Fibroblast of mammary gland (primary cell): ENCODE data around the gene WDR64.
A peak's percentile ranks its signal among the peaks of the same experiment; 100 is the strongest.
"Not testable (repeated sequence)": the region's sequence is repeated elsewhere in the genome, so short reads cannot be mapped to it uniquely, and the experiment has no call there.

Experiments used
- DNase-seq: peaks from one replicate; pipeline ENCODE4 v3.0.0-alpha.2; 2010; ENCODE audit warnings: low read depth
- H3K4me3 ChIP-seq: 2 replicates; pipeline ENCODE4 v1.5.1; 2011; ENCODE audit warnings: low read depth, mild to moderate bottlenecking, low read length, moderate library complexity; ENCODE audit not compliant: control insufficient read depth
- TF ChIP-seq, protein P1 (sequence below): conservative IDR thresholded peaks from 2 replicates; pipeline ENCODE4 v1.5.1; 2011; ENCODE audit warnings: low read depth, low read length, inconsistent platforms; ENCODE audit not compliant: control insufficient read depth, insufficient read depth

The WDR64 gene

DNA sequence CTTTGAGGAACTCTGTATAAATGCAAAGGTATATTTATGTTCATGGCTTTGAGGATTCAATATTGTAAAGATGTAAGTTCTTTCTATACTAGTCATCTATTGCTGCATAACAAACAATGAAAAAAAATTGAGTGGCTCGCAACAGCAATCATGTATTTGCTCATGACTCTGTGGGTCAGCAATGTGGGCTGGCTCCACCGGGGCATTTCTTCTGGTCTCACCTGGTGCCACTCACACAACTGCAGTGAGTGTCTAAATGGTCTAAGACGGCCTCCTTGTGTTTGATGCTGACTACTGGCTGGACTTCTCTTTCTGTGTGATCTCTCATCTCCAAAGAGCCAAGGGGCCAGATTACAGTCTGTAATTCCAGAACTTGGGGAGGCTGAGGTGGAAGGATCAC, 150.8 kb downstream of the WDR64 start:
- peak; percentile 16 for DNase-seq
- H3K4me3 ChIP-seq, result no peak overlapping the region
- TF ChIP-seq, protein P1, sequence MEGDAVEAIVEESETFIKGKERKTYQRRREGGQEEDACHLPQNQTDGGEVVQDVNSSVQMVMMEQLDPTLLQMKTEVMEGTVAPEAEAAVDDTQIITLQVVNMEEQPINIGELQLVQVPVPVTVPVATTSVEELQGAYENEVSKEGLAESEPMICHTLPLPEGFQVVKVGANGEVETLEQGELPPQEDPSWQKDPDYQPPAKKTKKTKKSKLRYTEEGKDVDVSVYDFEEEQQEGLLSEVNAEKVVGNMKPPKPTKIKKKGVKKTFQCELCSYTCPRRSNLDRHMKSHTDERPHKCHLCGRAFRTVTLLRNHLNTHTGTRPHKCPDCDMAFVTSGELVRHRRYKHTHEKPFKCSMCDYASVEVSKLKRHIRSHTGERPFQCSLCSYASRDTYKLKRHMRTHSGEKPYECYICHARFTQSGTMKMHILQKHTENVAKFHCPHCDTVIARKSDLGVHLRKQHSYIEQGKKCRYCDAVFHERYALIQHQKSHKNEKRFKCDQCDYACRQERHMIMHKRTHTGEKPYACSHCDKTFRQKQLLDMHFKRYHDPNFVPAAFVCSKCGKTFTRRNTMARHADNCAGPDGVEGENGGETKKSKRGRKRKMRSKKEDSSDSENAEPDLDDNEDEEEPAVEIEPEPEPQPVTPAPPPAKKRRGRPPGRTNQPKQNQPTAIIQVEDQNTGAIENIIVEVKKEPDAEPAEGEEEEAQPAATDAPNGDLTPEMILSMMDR, result no peak

DNA sequence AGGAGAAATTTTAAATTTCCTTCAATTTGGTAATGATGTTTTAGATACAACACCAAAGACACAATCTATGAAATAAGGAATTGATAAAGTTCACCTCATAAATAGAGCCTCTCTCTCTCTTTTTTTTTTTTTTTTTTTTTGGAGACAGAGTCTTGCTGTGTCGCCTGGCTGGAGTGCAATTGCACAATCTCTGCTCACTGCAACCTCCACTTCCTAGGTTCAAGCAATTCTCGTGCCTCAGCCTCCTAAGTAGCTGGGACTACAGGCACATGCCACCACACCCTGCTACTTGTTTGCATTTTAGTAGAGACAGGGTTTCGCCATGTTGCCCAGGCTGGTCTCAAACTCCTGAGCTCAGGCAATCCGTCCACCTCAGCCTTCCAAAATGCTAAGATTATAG, 152.6 kb downstream of the WDR64 start:
- DNase-seq, H3K4me3 ChIP-seq: not testable (repeated sequence)

DNA sequence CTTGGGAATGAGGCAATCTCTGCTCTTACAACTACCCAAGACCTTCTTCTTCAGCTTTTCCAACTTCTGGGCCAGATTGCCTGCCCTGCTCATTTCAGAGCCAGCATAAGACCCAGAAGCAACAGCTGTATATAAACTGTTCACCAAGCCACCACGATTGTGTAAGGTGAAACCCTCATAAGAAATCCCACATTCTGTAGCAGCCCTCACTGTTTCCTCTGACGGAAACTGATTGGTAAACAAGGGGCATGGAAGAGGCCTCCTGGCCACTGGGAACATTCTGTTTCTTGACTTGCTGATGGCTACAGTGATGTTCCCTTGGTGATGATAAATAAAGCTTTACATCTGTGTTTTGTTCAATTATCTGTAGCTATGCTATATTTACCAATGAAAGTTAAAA, 156.2 kb downstream of the WDR64 start:
- peak; percentile 45 for DNase-seq
- no peak overlapping the region for H3K4me3 ChIP-seq
- TF ChIP-seq, protein P1, result no peak

DNA sequence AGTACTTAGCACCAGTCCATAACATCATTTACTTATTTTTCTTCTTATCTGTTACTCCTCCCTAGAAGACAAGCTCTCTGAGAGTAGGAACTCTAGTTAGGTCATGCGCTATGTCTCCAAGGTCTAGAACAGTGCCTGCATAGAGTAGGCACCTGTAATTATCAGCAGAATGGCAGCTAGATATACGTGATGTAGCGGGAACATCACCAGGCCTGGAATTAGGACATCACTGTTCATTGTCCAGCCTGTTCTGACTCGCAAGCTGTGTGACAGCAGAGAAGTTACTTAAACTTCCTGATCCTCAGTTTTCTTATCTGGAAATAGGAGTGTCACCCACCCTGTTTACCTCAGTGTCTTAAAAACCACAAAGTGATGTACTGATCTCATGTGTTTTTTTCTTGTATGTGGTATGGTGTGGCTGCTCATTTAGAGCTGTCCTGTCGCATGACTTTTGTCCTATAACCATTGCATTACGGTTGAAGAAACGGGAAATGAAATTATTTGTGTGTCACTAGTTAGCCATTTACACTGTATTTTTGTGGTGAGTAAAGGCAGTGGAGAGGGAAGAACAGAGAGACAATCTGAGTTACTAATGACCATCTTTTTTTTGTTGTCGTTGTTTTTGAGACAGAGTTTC, 158.8 kb downstream of the WDR64 start:
- no peak overlapping the region for H3K4me3 ChIP-seq
- DNase-seq, result no peak
- TF ChIP-seq, protein P1, result no peak

DNA sequence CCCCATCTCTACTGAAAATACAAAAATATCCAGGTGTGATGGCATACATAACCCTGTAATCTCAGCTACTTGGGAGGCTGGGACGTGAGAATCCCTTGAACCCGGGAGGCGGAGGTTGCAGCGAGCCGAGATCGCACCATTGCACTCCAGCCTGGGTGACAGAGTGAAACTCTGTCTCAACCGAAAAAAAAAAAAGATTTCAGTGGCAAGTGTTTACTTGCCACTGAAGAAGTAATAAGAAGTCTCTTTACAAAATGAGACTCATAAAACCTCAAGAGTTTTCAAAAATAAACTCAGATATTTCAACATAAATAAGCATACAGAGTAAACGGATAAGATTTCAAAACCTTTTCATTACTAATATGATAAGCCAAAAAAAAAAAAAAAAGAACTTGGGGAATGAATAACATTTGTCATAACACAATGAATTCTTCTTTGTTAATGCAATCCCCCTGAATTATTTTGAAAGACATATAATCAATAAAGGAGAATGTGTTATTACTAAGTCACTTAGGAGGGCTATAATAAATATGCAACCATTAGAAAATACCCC, 161.8 kb downstream of the WDR64 start:
- DNase-seq, result no peak
- TF ChIP-seq, protein P1, result no peak
- no peak overlapping the region for H3K4me3 ChIP-seq

DNA sequence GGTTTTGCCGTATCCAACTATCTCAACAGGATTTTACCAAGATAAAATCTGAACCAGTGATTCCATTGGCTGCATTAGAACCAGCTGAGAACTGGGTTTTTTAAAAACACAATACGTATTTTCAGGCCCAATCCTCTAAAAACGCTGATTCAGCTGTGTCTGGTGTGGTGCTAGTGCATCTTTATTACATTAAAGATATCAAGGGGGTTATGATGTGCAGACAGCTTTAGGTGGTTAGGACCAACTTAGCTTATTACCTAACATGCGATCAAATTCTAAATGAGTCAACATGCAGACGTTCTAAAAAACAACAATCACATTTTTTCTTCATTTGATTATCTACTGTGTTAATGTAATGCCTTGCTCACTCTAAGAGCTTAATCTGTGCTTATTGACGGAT, 163.9 kb downstream of the WDR64 start:
- TF ChIP-seq, protein P1, result no peak
- DNase-seq, result no peak
- H3K4me3 ChIP-seq, result no peak overlapping the region

DNA sequence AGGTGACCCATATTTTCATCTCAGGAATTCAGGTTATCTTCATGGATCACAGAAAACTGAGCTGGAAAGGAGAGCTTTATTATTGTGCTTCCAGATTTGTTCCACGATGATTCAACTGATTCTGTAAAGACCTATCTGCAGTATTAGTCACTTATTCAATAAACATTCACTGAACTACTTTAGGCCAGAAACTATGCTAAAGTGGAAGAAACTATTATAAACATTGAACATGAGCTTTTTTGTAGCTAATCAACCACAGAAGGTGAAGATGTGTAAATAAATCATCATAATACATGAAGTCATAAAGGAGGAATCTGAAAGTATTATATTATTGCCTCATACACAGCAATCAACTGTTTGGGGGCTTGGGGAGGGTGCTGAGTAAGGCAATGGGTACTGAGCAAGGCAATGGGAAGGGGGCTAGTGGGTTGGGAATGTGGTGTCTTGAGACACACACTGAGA, 165.3 kb downstream of the WDR64 start:
- no peak overlapping the region for H3K4me3 ChIP-seq
- TF ChIP-seq, protein P1, result no peak
- DNase-seq, result peak; percentile 85
